GM23338 (cell line): ENCODE results near the gene ELOB.

ENCODE experiments used
- EZH2phosphoT487 ChIP-seq: fragments of 200-600 bp; sonication (generic); IDR thresholded peaks from one replicate; pipeline ENCODE4 v1.8.1; 2018; ENCODE audit warnings: antibody characterized with exemption; ENCODE audit not compliant: unreplicated experiment
- TF ChIP-seq, protein P1 (sequence below), 2 experiments: fragments of 200-600 bp in 1 of 2; sonication (generic) in 1 of 2; conservative IDR thresholded peaks; 2 replicates each; pipeline versions ENCODE4 v1.5.1 to v1.6.1; 2016 to 2017; ENCODE audit warnings: antibody characterized with exemption in 2 of 2, low read depth in 2 of 2, mild to moderate bottlenecking in 2 of 2, moderate library complexity in 1 of 2
- TF ChIP-seq, protein P2 (sequence below): IDR thresholded peaks from 2 replicates; pipeline ENCODE4 v1.6.1; 2016; ENCODE audit warnings: antibody characterized with exemption
- TF ChIP-seq, protein P3 (sequence below): IDR thresholded peaks from one replicate; pipeline ENCODE4 v1.6.1; 2018; ENCODE audit warnings: antibody characterized with exemption; ENCODE audit not compliant: unreplicated experiment

DNA sequence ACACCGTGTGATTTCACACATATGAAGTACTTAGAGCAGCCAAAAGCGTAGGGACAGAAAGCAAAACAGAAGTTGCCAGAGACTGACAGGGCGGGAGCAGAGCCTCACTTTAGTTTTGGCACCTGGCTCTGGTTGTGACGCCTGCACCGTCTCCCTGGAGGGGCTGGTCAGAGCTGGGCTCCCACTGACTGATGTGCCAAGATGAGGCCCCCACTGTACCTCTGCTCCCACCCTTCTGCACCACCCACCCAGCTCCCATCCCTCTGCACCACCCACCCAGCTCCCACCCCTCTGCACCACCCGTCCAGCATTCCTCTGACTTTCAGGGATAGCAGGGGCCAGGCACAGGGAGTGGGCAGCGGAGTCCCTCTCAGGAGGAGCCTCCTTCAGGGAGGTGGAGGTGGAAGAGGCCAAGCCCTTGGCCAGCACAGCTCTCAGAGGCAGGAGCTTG, 36.7 kb upstream of the ELOB start:
- TF ChIP-seq, protein P1, sequence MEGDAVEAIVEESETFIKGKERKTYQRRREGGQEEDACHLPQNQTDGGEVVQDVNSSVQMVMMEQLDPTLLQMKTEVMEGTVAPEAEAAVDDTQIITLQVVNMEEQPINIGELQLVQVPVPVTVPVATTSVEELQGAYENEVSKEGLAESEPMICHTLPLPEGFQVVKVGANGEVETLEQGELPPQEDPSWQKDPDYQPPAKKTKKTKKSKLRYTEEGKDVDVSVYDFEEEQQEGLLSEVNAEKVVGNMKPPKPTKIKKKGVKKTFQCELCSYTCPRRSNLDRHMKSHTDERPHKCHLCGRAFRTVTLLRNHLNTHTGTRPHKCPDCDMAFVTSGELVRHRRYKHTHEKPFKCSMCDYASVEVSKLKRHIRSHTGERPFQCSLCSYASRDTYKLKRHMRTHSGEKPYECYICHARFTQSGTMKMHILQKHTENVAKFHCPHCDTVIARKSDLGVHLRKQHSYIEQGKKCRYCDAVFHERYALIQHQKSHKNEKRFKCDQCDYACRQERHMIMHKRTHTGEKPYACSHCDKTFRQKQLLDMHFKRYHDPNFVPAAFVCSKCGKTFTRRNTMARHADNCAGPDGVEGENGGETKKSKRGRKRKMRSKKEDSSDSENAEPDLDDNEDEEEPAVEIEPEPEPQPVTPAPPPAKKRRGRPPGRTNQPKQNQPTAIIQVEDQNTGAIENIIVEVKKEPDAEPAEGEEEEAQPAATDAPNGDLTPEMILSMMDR (conservative IDR thresholded peaks at IDR 0.05; ENCODE audit: low read depth in 2 of 2): no peak
- TF ChIP-seq, protein P2, sequence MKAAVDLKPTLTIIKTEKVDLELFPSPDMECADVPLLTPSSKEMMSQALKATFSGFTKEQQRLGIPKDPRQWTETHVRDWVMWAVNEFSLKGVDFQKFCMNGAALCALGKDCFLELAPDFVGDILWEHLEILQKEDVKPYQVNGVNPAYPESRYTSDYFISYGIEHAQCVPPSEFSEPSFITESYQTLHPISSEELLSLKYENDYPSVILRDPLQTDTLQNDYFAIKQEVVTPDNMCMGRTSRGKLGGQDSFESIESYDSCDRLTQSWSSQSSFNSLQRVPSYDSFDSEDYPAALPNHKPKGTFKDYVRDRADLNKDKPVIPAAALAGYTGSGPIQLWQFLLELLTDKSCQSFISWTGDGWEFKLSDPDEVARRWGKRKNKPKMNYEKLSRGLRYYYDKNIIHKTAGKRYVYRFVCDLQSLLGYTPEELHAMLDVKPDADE: no peak
- TF ChIP-seq, protein P3, sequence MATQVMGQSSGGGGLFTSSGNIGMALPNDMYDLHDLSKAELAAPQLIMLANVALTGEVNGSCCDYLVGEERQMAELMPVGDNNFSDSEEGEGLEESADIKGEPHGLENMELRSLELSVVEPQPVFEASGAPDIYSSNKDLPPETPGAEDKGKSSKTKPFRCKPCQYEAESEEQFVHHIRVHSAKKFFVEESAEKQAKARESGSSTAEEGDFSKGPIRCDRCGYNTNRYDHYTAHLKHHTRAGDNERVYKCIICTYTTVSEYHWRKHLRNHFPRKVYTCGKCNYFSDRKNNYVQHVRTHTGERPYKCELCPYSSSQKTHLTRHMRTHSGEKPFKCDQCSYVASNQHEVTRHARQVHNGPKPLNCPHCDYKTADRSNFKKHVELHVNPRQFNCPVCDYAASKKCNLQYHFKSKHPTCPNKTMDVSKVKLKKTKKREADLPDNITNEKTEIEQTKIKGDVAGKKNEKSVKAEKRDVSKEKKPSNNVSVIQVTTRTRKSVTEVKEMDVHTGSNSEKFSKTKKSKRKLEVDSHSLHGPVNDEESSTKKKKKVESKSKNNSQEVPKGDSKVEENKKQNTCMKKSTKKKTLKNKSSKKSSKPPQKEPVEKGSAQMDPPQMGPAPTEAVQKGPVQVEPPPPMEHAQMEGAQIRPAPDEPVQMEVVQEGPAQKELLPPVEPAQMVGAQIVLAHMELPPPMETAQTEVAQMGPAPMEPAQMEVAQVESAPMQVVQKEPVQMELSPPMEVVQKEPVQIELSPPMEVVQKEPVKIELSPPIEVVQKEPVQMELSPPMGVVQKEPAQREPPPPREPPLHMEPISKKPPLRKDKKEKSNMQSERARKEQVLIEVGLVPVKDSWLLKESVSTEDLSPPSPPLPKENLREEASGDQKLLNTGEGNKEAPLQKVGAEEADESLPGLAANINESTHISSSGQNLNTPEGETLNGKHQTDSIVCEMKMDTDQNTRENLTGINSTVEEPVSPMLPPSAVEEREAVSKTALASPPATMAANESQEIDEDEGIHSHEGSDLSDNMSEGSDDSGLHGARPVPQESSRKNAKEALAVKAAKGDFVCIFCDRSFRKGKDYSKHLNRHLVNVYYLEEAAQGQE: no peak
- no peak for TF ChIP-seq EZH2phosphoT487
